Embryonic facial prominence (tissue), 1 donor: ENCODE data around the gene TMEM63C.
"Not testable (repeated sequence)": the region's sequence is repeated elsewhere in the genome, so short reads cannot be mapped to it uniquely, and the experiment has no call there.

Source experiments
- DNase-seq: peaks from one replicate; pipeline ENCODE4 v3.0.0-alpha.2; 2016; ENCODE audit errors: extremely low spot score

The TMEM63C gene

DNA sequence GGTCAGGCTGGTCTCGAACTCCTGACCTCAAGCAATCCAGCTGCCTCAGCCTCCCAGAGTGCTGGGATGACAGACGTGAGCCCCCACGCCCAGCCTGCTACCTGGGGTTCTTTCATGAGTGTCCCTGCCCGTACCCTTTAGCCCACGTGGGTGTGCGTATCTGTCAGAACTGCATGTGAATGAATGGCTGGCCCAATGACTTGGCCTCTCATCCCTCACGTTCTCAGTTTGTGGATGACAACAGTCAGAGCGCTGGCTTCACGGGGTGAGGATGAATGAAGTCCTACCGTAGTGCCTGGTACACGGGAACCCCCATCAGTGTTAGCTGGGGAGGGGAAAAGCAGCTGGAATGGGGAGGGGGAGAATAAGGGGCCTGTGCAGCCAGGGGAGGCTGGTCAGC lies 23.9 kb upstream of the TMEM63C start:
- no peak for DNase-seq

DNA sequence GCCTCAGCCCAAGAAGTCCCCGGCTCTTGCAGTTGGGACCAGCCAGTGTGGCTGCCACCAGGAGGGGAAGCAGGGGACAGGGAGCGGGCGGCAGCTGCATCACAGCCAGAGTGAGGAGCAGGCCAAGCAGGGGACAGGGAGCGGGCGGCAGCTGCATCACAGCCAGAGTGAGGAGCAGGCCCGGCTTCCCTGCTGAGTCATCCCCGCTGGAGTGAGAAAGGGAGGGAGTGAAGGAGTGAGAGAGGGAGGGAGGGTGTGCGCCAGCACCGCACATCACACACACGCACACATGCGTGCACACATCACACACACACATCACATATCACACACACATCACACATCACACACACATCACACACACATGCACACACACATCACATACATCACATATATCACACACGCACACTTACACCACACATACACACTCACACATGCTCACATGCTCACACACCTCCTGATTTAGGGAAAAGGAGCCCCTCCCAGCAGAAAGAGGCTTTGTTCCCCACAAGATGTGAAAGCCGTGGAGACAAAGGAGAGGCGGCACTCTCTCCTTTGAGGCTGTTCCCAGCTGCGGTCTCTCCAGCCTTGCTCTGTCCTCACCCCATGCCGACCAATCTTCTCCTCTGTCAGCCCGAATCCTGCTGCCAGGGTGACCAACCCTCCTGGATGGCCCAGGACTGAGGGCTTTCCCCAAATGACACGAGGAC lies 23.3 kb upstream of the TMEM63C start:
- DNase-seq, result no peak

DNA sequence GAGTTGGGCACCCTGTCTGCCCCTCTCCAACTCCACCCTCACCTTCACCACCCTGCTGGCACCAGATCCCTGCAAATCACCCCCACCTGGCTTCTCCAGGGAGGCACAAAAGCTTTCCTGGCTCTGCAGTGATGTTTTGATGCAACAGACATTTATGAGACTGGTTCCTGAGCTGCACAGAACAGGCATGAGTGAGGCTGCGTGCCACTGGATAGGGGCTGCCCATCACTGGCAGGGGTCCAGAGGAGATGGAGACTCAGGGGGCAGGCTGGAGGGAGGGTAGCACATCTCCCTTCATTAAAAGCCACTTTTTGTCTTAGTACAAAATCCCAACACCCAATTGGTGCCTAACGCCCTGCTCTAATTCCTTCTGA lies 22.7 kb upstream of the TMEM63C start:
- no peak for DNase-seq

DNA sequence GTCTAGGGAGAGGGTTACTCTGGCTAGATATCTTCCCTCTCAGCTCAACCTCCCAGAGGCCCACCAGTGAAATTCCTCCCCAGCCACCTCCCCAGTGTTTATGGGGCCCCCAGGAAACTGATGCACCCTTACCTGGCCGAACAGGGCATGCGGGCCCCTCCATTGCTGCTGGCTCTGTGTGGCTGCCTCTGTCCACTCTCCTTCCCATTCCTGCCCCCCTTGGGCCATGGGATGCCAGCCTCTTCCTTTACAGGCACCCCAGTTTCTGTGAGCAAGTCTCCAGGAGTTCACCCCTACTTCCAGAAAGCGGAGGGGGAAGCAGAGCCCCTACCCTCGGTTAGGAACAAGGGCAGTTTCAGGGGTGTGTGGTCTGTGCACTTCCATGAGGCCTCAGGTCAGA lies 20.6 kb upstream of the TMEM63C start:
- DNase-seq, result no peak

DNA sequence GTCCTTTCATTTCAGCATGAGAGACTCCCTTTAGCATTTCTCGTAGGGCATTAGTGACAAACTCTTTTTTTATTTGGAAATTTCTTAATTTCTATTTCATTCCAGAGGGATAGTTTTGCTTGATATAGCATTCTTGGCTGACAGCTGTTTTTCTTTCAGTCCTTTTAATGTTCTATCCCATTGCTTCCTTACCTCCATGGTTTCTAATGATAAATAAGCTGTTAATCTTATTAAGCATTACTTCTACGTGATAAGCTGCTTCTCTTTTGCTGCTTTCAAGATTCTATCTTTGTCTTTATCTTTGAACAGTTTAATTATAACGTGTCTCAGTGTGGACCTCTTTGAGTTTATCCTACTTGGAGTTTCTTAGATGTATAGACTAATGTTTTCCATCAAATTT lies 11.6 kb upstream of the TMEM63C start:
- DNase-seq, result no peak

DNA sequence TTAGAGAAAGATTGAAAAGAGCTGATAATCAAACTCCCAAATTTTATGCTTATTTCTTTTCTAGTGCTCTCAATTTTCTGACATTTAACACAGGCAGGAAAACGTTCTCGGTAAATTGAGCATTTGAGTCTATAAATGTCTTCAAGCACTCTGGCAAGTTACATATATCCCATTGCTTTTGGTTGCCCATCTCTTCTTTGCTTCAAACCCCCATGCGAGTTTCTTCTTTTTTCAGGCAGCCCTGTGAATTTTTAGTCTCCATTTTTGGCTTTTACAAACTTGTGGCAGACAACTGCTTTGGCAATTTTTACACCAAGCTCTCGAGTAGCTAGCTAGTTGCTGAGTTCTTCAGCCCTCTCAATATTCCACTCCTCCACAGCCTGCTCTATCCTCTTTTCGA lies 8.7 kb upstream of the TMEM63C start:
- no peak for DNase-seq

DNA sequence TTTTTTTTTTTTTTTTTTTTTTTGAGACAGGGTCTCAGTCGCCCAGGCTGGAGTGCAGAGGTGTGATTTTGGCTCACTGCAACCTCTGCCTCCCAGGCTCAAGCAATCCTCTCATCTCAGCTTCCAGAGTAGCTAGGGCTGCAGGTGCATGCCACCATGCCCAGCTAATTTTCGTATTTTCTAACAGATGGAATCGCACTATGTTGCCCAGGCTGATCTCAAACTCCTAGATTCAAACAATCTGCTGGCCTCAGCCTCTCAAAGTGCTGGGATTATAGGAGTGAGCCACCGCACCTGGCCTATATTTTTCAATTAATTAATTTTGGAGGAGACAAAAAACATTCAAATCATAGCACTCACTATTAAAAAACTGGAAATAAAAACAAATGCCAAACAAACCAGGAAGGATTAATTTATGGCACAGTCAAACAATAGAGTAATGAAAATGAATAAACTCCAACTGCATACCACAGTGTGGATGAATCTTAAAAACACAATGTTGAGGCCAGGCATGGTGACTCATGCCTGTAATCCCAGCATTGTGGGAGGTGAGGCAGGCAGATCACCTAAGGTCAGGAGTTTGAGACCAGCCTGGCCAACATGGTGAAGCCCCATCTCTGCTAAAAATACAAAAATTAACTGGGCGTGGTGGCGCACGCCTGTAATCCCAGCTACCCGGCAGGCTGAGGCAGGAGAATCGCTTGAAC lies 7.5 kb upstream of the TMEM63C start:
- DNase-seq, result not testable (repeated sequence)

DNA sequence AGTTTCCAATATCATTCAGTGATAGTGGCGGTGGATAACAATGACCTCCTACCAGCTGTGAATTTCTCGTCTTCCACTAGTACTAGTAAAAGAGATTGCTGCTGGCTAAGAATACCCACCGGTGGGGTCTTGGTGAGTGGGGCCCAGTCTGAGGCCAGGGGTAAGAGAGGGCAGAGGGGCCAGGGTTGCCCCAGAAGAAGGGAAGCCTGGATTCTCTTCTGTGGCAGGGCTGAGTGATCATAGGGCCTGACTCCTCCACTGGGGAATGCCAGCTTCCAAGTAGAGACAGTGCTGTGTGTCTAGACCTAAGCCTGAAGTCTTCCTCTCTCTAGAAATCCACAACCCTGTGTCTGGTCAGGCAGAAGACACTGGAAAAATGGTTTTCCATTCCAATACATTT lies 5.8 kb upstream of the TMEM63C start:
- no peak for DNase-seq

DNA sequence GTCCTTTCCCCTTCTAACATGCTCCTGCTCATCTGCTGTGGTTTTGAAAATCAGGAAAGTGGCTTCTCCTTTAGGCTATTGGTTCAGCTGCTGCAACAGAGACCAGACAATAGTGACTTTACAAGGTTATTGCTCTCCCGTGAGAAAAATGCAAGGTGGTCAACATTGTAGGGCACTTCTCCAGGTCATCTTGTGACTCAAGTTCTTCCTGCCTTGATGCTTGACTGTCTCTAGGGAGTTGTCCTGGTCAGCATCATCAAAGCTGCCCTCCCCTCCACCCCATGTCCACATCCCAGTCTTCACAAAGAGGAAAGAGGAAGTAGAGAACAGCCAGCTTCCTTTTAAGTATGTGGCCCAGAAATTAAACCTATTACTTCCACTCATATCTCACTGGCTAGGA lies 3.9 kb upstream of the TMEM63C start:
- no peak for DNase-seq

DNA sequence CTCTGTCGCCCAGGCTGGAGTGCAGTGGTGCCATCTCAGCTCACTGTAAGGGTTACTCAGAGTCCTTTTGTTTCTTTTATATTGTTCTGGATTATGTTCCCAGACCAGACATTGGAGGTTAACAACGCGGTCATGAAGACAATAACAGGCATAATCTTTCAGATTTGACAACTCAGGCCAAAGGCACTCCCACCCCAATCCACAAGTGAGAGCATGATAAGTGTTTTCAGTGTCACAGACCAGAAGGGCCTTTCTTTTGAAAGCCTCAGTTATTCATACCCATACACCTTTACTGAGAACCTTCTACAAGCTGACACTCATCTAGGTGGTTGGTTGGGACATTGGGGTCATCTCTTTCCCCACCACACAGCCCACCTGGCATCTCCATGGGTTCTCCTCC lies 2.9 kb upstream of the TMEM63C start:
- no peak for DNase-seq

DNA sequence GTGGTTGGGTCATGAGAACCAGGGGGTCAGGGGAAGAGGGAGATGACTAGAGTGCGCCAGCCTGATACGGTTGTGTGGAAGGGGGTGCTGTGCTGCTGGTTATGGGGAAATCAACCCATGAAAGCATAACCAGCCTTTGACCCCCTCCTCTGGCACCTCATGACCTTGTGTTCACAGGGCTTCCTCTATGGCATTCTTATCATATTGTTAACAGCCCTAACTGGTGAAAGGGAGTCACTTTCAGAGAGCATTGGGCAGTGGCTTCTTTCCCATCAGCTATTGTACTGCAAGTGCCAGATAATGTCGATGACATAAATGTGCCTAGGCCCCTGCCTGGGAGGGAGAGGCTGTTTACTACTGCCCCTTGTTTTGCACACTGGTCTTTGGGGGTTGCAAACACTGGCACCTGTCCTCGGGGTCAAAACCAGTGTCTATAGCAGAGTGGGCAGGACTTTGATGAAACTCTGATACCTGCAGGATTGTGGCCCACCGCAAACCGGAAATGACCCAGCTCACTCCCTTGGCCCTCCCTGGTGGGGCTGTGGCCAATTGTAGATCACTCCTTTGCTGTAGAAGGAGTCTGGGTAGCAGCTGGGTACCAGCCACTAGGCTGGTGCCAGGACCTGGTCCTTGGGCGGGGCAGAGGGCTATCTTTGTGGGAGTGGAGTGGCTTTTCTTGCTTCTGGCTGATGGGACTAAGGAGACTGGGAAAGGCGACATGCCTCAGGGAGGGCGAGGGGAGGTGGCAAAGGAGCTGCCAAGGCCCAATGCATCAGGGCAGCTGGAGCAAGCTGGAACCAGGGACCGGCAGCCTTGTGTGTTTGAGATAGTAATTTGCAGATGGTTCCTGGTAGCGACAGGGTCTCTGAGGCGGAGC lies 634 bp upstream of the TMEM63C start:
- DNase-seq, result no peak

DNA sequence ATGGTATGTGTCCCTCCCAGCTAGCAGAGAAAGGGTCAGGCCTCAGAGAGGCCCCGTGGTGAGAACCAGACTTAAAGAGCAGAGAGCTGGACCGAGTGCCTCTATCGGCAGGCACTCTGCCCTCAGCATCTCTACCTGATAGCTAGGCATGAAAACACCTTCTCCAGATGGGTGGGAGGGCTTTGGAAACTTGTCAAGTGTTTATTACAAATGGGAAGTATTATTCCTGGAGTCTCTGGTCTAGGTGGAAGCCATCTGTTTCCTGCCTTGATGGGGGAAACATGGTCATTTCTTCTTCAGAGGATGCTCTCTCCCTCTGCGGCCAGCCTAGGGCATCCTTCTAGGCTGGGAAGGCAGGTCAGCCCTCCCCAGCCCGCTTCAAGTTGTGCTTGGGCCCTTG lies 2.3 kb downstream of the TMEM63C start:
- DNase-seq, result no peak

DNA sequence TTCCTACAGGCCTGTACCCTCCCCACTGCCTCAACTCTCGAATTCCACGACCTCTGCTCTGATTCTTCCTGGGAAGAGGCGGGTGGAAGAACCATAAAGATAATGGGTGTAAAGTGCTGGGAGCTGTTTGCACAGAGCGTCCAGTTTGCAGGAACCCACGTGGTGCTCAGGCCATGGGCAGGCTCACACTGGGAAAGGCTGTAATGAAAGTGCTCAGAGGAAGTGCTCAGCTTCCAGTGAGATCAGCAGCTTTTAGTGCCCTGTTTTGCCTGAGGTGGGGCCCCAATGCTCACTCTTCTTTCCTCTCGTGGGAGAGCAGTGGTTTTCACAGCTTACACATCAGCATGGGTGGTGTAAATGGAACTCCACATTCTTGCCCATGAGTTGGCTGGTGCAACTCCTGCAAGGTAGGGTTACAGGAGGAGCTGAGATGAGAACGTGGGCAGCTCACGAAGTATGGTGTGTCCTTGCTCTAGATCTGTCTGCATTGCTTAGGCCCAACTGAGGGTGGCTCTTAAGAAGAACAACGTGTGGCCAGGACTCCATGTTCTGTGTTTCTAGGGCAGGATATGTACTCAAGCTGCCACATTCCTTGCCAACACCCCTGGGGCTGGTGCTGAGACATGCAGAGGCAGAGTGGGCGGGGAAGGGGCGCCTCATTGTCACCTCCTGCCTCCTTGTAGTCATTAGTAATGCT lies 2.9 kb downstream of the TMEM63C start:
- no peak for DNase-seq

DNA sequence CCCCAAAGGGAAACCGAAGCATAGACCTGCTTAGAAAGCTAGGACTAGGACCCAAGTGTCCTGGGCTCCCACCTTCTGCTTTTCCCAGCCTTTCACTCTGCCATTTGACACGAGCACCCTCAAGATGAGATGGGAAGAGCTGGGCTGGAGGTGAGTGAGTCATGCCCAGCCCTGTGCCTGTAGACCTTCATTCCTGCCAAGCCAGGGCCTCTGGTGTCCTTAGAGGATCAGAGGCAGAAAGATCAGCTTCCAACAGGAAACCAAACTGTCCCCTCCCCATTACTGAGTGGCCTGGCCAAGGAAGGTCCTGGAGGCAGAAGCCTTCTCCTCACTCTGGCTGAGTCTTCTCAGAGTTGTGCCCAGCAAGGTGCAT lies 3.5 kb downstream of the TMEM63C start:
- DNase-seq, result no peak

DNA sequence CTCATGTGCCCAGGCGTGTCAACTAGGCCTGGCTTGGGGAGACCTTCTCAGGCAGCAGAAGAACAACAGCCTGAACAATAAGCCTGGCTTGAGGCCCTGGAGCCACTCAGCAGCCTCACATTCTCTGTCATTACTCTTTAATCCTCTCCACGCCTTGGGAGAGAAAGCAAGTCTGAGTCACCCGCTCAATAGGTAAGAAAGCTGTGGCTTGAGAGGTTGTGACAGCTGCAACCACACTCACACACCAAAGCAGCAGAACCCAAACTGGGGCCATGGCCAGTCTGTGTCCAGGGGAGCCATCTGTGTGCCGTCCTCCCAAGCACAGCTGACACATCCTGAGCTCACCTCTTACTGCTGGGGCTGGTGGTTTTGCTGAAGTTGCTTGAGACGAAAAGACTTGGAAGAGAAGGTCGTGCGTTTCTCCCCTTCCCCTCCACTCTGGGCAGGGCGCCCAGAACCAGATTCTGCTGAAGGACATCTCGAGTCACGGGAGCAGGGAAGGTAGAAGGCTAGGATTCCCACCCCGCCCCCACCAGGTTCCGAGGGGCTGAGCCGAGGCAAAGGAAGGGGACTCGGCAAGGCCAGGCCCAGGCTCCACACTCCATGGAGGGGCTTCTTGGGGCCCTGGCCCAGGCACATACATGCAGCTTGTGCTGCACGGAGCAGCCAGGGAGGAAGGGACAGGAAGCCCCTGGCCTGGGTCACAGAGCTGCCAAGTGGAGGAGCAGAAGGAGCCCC lies 5.5 kb downstream of the TMEM63C start:
- no peak for DNase-seq

DNA sequence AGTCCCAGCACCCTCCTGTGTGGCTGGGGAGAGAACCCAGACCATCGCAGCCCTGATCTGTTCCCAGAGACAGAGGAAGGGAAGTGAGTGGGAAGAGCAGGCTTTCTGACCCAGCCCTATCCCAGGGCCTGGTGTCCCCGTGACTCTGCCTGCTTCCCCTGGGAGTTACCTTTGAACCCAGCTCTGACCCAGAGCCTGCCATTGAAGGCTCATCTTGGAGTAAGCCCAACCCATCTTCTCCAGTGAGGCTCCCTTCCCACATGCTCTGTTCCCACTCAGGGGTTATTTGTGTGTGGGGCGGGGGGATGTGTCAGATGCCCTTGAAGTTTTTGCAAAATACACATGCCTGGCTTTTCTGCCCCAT lies 6.0 kb downstream of the TMEM63C start:
- no peak for DNase-seq

DNA sequence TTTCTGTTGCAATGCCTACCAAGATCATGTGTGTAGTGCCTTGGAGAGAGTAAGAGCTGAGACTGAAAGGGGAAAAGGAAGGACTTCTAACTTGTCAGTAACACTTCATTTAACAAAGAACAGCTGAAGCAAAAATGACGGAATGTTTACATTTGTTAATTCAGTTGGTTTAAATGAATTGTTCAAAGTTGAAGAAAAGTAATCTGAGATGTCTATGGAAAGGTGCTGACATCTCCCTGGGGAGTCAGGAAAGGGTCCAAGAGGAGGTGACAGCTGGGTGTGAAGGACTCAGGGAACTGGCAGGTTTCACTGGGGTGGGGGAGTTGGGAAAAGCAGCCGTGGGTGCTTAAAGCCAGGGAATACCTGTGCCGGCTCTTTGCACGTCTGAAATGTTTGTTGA lies 7.9 kb downstream of the TMEM63C start:
- DNase-seq, result no peak

DNA sequence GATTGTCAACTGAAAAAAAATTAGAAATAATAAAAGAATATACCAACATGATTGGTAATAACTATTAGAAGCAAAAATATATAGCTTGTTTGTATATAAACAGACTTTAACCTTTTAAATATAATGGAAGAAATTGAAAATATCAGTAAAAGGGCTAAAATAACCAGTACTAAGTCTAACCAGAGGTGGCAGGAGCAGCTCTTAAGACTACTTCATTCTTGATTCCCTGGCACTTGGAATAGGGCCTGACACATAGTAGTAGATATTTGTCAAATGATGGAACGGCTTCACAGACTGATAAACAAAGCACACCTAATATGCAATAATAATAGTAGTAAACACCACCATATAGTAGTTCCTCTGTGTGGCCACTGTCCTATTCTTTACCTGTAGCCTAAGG lies 9.4 kb downstream of the TMEM63C start:
- no peak for DNase-seq

DNA sequence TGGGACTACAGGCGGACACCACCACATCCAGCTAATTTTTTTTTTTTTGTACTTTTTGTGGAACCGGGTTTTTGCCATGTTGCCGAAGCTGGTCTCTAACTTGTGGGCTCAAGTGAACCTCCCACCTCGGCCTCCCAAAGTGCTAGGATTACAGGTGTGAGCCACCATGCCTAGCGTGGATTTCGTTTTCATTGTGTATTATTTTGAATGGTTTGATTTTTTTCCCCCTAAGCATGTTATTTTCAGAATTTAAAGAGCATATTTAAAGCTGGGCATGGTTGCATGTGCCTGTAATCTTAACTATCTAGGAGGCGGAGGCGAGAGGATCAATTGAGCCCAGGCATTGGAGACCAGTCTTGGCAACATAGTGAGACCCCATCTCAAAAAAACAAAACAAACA lies 13.1 kb downstream of the TMEM63C start:
- no peak for DNase-seq

DNA sequence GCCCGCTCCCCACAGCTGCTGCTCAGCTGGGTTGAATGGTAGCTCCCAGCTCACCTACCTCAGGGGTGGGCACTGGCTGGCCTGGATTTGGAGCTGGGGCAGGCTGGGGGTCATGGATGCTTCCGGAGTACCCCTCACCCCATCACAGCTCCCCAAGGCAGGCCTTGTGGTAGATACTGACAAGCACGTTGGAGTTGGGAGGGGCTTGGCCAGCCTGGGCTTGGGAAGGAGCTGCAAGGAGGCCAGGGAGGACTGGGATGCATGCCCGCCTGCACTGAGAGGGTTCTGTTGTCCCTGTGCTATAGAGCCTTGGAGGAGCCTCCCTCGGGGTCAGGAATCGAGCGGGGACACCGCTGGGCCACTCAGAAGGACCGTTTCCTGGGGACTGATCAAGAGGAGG lies 14.2 kb downstream of the TMEM63C start:
- DNase-seq, result no peak

DNA sequence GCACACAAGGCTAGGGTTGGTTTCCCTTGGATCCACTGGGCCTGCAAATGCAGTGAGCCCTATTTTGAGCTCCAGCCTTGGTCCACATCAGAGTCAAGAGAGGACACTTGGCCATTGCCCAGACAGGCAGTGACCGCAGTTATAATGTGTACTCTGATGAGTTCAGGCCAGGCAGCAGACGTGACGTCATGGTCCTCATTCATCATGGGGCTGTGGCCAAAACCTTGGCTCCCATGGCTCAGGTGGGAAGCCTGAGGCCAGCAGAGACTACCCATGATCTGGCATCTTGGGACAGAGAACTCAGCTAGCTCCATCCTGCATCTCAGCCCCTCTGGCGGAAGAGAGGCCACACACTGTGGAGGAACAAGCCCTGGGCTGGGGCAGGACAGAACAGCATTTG lies 16.4 kb downstream of the TMEM63C start:
- no peak for DNase-seq

DNA sequence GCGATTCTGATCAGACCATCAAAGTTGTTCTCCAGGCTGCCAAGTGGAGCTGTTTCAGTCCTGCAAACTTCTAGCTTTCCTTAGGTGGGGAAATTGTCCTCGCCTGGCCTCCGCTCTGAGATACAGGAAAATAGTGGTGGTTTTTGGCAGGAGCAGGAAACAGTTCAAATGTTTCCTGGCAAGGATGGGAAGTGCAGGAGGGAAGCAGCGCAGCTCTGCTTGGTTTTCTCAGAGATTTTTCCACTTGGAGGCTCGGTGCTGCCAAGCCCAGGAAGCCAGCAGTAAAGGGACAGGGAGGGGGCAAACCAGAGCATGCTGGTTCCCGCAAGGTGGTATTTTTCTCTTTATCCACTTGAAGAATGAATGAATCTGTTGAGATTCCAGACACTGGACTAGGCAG lies 17.0 kb downstream of the TMEM63C start:
- no peak for DNase-seq
